Activated T-cell treated with anti-CD3 and anti-CD28 coated beads for 1 hour (primary cell): ENCODE measurements around the gene SLC14A1.

ENCODE experiments used
- DNase-seq: peaks from one replicate; pipeline ENCODE4 v3.0.0-alpha.2; 2020; ENCODE audit warnings: low read depth

The SLC14A1 gene

GRCh38 chr18:45801416-45802004 is 77.5 kb downstream of the SLC14A1 start:
- DNase-seq, result no peak
